ENCODE measurements around the gene STRAP.
A peak's percentile ranks its signal among the peaks of the same experiment; 100 is the strongest.

The STRAP gene, protein sequence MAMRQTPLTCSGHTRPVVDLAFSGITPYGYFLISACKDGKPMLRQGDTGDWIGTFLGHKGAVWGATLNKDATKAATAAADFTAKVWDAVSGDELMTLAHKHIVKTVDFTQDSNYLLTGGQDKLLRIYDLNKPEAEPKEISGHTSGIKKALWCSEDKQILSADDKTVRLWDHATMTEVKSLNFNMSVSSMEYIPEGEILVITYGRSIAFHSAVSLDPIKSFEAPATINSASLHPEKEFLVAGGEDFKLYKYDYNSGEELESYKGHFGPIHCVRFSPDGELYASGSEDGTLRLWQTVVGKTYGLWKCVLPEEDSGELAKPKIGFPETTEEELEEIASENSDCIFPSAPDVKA

GRCh38 chr12:15882118-15882971 lies at the start of gene STRAP:
STRAP (plus strand) TSS chr12:15882387; CDS start chr12:15882708, 321 bp downstream.
- FAIRE-seq: peak; percentile 87

- FAIRE-seq: no peak
These were observed 47.6 kb upstream of the STRAP start for GRCh38 chr12:15834575-15834974.

DNA sequence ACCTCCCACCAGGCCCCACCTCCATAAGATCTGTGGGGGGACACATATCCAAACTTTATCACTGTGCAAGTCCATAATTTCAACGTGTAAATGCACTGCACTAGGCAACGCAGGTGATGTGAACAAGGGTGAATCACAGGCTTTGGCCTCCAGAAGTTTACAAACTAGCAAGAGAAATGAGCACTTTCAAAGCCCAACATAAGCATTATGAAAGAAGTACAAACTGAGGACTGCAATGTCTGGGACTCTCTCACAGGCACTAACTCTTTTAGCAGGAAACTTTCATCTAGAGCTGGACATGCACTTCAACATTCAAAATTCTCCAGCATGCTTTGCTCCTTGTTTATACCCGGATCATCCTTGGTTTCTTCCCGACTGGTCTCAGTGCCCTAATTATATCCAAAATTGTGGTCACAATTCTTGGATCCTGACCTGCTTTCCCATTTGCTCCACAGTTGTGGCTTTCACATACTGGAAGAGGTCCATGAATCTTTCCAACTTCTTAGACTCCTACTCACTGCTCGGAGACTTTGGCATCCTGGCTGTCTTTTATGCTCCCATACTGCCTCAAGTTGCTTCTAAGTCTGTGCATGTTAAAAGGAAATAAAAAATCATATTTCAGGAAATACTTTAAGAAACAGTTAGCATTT lies 44.9 kb upstream of the STRAP start:
- FAIRE-seq: no peak

- no peak for FAIRE-seq
These were observed 43.1 kb upstream of the STRAP start for GRCh38 chr12:15839041-15839440.

- FAIRE-seq: no peak
These were observed 42.5 kb upstream of the STRAP start for GRCh38 chr12:15839682-15840081.

- FAIRE-seq: no peak
These were observed 40.1 kb upstream of the STRAP start for GRCh38 chr12:15842108-15842507.

GRCh38 chr12:15846887-15847286 lies 35.3 kb upstream of the STRAP start:
- no peak for FAIRE-seq

GRCh38 chr12:15848606-15849005 lies 33.6 kb upstream of the STRAP start:
- FAIRE-seq: no peak

- FAIRE-seq: no peak
These were observed 31.1 kb upstream of the STRAP start for GRCh38 chr12:15851045-15851620.

- no peak for FAIRE-seq
These were observed 30.3 kb upstream of the STRAP start for GRCh38 chr12:15851919-15852318.

GRCh38 chr12:15852383-15852782 lies 29.8 kb upstream of the STRAP start:
- no peak for FAIRE-seq

DNA sequence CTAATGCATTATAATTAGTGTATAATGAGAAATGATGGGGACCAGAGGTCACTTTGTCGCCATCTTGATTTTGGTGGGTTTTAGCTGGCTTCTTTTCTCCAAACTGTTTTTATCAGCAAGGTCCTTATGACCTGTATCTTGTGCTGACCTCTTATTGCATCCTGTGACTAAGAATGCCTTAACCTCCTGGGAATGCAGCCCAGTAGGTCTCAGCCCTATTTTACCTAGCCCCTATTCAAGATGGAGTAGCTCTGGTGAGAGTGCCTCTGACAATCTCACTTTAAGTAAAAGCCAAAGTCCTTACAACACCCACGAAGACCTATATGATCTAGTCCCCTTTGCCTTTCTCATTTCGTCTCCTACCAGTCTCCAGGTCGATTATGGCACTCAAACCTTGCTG lies 28.3 kb upstream of the STRAP start:
- FAIRE-seq: no peak

DNA sequence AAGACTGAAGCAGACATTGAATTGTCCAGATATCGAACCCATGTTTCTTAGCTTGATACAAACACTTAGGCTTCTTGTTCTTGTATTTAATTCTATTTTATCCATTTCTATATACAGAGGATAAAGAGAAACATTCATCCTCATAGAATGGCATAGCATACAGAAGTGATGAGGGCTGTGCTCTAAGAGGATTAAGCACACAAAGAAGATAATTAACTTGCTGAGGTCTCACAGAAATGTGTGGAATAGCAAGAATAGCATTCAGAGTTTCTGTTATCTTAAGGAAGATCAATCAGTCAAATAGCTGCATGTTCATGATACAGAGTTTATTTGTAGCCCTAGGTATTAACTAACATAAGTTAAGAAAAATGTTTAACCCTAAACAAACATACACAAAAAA lies 27.3 kb upstream of the STRAP start:
- no peak for FAIRE-seq

GRCh38 chr12:15855646-15856045 lies 26.5 kb upstream of the STRAP start:
- no peak for FAIRE-seq

DNA sequence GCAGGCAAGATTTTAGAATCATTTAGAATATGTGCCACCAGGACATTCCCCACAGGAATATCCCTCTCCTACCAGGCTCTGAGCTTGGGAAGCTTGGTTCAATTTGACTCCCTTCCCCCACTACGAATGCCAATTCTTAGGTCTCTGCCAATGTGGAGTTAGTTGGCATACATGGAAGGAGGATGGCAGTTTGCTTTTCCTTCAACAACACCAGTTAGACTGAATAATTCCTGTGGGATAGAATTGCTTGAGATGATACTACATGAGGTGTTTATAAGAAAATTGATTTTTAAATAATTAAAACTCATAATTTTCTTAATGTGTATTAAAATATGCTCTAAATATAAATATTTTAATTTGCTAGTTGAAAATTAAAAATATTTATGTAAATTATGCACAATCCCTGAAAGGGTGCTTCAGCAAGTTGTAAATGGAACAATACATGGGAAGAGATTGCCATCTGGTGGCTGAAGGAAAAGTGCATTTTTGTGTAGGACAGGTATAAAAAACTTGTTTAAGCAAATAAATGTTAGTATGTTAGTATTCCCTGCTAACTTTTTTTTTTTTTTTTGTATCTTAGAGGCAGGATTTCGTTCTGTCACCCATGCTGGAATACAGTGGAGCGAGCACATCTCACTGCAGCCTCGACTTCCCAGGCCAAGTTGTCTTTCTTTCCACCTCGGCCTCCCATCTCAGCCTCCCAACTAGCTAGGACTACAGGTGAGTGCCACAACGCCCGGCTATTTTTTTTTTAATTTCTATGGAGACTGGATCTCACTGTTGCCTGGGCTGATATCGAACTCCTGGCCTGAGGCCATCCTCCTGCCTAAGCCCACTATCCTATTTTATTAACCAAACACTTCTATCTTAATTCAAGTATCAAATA lies 25.8 kb upstream of the STRAP start:
- FAIRE-seq: peak; percentile 98

- FAIRE-seq: no peak
These were observed 23.8 kb upstream of the STRAP start for GRCh38 chr12:15858353-15858752.

- no peak for FAIRE-seq
These were observed 23.1 kb upstream of the STRAP start for GRCh38 chr12:15859116-15859515.

DNA sequence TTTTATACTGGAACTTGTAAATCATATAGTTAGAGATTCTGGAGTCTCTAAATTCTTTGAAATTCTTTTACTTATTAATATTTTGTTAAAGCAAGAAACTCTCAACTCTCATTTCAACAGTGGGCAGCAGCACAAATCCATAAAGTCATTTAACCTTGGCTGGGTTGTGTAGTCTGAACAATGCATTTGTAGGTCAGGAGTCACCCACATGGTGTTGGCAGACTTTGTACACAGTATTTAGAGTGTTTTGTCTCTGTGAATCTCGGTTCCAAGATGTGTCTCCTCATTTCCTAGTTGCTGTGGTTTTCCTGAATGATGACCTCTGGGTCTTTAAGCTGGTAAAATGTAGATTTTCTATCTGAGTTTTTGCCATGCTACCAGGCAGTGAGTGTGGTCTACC lies 20.8 kb upstream of the STRAP start:
- no peak for FAIRE-seq

DNA sequence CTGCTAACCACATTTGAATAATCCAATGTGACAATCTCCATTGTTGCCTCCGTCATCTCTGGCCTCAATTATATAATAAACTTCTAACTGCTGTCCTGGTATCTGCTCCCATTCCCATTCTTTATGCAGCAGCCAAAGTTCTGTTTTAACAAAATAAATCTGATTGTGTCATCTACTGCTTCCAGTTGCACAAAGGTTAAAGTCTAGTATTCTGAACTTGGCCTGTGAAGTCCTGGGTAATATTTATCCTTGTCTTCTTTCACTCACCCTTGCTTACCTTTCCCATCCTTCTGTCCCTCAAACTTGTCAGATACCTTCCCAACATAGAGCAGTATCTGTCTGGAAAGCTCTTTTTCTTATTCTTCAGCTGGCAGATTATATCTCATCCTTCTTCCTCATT lies 19.3 kb upstream of the STRAP start:
- FAIRE-seq: no peak

GRCh38 chr12:15863372-15863771 lies 18.8 kb upstream of the STRAP start:
- no peak for FAIRE-seq

DNA sequence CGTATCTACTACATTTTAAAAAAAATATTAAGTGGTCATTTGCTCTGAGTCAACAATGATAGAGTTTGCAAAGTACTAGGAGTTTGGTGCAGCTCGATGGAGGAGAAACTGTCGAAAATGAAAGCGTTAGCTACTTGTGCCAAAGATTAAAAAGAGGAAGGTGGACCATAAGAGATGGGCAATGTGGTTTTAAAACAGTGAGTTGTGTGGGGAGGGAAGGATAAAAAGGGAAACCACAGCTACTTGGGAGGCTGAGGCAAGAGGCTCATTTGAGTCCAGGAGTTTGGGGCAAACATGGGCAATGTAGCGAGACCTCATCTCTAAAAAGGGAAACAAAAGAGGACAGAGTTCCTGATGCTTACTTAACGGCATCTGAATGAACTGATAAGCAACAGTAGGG lies 18.2 kb upstream of the STRAP start:
- FAIRE-seq: no peak

DNA sequence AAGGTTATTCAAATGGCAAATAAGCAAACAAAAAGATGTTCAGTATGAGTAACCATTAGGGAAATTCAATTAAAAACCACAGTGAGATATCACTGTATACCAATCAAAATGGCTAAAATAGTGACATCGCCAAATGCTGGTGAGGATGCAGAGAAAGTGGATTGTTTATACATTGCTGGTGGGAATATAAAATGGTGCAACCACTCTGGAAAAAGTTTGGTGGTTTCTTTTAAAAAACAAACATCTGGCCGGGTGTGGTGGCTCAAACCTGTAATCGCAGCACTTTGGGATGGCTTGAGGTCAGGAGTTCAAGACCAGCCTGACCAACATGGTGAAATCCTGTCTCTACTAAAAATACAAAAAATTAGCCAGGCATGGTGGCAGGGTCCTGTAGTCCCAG lies 14.0 kb upstream of the STRAP start:
- FAIRE-seq: no peak
